Motor neuron (in vitro differentiated cells): ENCODE measurements around the gene KCNJ15. TPM values are rescaled to one million over a fixed set of nuclear protein-coding genes. Genes with fewer than 3 reads are reported as not detected.

ENCODE experiments used
- ATAC-seq, 8 experiments: fragments of 200-7000 bp; cut with Tn5 transposase; replicated peaks in 6 of 8; 2 replicates each; pipeline ENCODE4 v1.8.0; 2021; ENCODE audit warnings: mild to moderate bottlenecking in 8 of 8, moderate library complexity in 8 of 8
- H3K27ac ChIP-seq, 2 donors: fragments of 250-450 bp; sonication (Bioruptor Pico); 2 replicates each; pipeline ENCODE4 v1.9.0; 2021; ENCODE audit warnings: antibody characterized with exemption in 2 of 2, mild to moderate bottlenecking in 2 of 2, moderate library complexity in 1 of 2
- H3K4me1 ChIP-seq, 2 donors: fragments of 250-450 bp; sonication (Bioruptor Pico); replicated peaks in 1 of 2; 2 replicates each; pipeline ENCODE4 v1.6.1; 2021; ENCODE audit warnings: antibody characterized with exemption in 2 of 2, mild to moderate bottlenecking in 2 of 2, moderate library complexity in 1 of 2
- H3K4me3 ChIP-seq, 5 donors: fragments of 250-450 bp; sonication (Bioruptor Pico); 2 replicates each; pipeline ENCODE4 v1.9.0; 2021; ENCODE audit warnings: antibody characterized with exemption in 5 of 5, mild to moderate bottlenecking in 5 of 5, moderate library complexity in 4 of 5
- WGBS, 10 experiments: fragments of 450-650 bp; shearing (Covaris generic); methylation state at CpG; one replicate each; pipeline ENCODE4 v1.0.0; 2022; 5-methylcytosine and 5-hydroxymethylcytosine counted together
- in situ Hi-C, 9 experiments: fragments of 400-800 bp; cut with MboI; loops; one replicate each; pipeline ENCODE4 v1.15.0; 2021; ENCODE audit warnings: low sequenced_read_pairs in 9 of 9, low pct_unique_long_range_greater_than_20kb in 2 of 9; ENCODE audit not compliant: unreplicated experiment in 9 of 9
- total RNA-seq, 8 experiments: library from RNA; unstranded; fragments of 300-600 nt; gene quantifications; 2 replicates each; pipeline versions ENCODE4 v1.2.3 to v1.2.4, GENCODE V29; 2022

KCNJ15 gene
- 1 to 10 TPM in 1 of 8 experiments, under 1 TPM in 5, not detected in 2; 0.14 to 1.6 (median 0.34) TPM for total RNA-seq

DNA sequence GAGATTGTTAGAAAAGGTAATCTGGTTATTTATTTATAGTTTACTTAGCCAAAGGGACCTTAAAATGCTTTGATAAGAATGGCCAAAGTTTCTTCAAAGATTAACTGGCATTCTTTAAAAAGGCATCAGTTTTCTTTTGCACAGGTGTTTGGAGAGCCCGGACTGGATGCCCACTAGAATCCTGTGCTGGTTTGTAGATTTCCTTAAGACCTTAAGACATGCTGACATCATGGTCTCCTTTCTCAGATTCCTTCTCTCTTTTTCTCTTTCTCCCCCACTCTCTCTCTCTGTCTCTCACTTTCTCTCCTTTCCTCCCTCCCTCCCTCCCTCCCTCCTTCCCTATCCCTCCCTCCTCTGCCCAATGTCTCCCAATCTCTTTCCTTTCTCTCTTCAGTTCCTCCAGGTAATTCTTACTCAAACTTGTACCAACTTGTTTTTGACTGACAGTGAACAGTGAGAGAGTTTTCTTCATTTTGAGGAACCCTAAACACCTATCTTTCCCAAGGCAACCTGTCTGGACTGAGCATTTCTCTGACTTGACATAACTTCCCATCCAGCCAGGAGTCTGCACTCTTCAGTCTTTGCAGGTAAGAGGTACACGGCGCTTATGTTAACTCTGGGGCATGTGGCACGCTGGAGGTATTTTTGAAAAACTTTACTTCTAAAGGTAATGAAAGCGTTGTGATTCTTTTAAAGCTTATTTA, at the start of gene KCNJ15:
TSS of gene KCNJ15 (plus strand) at position 393 of the 704 bp plus-strand sequence. CDS start 42,271 bp downstream, outside the sequence.
- H3K4me1 ChIP-seq: no peaks in the 10 kb centered on the region
- WGBS, 10 experiments: 0 to 92% (median 71%) methylated on average over 1 to 5 of the region's 5 CpGs; no CpG with 5 or more reads in 2 of the 10 experiments
- in situ Hi-C loops: no loop called here
- H3K4me3 ChIP-seq: no peak within 1 kb of the TSS
- no peak within 1 kb of the TSS for H3K27ac ChIP-seq
- ATAC-seq: no peak

DNA sequence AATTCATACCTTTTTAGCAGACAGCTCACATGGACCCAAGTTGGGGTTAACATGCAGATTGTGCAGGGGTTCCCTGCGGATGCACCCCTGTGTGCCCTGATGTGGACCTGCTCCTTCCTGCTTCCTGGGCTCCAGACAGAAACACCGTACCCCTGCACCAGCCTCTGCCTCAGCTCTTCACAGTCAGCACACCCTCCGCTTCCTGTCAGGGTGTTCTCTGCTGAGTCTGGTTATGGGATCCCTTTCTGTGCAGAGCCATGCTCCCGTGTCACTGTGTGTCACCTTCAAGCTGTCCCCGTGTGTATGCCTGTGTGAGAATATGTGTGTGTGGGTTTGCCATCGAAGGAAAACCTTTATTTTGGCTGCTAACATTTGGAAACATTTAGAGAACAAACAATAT, 48.7 kb upstream of the KCNJ15 start:
- Histone ChIP-seq H3K4me1 (no peaks in the 10 kb centered on the region), H3K27ac (no peak overlapping the region), H3K4me3 (no peak overlapping the region)
- in situ Hi-C loops: no loop called here
- WGBS, 10 experiments: 0 to 84% (median 61%) methylated on average over 1 to 6 of the region's 6 CpGs; no CpG with 5 or more reads in 1 of the 10 experiments
- ATAC-seq: no peak

DNA sequence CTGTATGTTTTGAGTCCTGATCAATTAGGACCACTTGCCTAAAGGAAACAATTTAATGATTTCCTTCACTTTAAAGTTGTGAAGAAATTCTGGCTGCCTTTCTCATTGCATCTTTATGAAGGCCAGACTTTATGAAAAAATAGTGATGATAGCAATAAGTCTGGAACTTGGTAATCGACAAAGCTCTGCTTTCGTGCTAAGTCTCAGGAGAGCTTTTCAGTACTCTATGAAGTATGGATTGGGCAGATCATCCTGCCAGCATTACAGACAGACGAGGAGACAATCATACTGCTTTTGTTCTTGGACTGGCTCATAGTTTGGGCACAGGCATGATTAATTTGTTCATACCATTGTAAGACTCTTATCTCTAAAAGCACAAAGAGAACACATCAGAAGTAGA, 45.5 kb upstream of the KCNJ15 start:
- Histone ChIP-seq H3K27ac (no peak overlapping the region), H3K4me3 (no peak overlapping the region), H3K4me1 (no peaks in the 10 kb centered on the region)
- no peak for ATAC-seq
- in situ Hi-C loops: no loop called here
- 35 to 86% (median 71%) methylated on average over 1 to 3 of the region's 3 CpGs; no CpG with 5 or more reads in 1 of the 10 experiments for WGBS, 10 experiments

DNA sequence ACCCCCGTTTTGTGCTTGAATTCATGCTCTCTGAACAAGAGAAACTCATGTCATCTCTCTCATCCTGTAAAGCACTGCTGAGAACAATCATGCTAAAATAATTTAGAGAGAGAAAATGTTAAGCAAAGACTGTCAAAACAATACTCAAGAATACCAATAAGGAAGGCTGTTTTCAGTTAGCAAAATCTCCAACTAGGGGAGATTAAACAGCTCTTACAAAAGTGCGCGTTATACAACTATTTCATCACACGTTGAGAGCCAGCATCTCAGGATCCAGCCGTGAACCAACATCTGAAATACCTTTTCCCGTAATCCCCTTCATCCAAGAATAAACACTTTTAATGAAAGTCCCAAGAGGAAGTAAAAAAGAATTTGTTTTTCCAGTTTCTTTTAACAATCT, 44.1 kb upstream of the KCNJ15 start:
- WGBS, 10 experiments: 39 to 100% (median 74%) methylated on average over 1 to 6 of the region's 6 CpGs
- Histone ChIP-seq H3K27ac (no peak overlapping the region), H3K4me1 (no peaks in the 10 kb centered on the region), H3K4me3 (no peak overlapping the region)
- in situ Hi-C loops: no loop called here
- no peak for ATAC-seq

DNA sequence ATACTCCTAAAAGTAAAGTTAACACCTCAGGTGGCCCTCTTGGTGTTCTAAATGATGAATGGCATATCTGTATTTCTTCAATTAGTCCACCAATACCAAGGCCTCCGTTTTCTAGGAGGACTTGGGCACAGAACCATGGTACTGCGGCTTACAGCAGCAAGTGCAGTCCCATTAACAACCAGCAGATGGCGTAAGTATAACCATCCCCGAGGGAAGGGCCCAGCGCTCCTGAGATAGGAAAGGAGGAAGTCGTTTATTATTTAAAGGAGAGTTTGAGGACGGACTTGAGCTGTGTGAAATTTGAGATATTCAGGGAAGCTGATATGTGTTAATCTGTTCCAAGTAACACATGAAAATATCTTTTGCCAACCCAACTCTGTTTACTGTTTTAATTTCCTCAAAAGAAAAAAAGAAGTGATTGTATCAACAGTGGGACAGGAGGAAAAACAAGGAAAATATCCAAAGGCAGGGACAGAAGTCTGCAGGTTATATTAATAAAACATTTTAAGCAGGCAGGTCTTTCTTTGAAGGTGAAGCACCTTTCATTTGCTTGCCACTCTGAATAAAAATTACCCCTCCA, 37.7 kb upstream of the KCNJ15 start:
- WGBS, 10 experiments: 0 to 28% (median 11%) methylated on average over 2 to 6 of the region's 7 CpGs; no CpG with 5 or more reads in 2 of the 10 experiments
- in situ Hi-C loops: no loop called here
- peak in 4 of 8 experiments; percentile 37 to 95 (median 90) for ATAC-seq

DNA sequence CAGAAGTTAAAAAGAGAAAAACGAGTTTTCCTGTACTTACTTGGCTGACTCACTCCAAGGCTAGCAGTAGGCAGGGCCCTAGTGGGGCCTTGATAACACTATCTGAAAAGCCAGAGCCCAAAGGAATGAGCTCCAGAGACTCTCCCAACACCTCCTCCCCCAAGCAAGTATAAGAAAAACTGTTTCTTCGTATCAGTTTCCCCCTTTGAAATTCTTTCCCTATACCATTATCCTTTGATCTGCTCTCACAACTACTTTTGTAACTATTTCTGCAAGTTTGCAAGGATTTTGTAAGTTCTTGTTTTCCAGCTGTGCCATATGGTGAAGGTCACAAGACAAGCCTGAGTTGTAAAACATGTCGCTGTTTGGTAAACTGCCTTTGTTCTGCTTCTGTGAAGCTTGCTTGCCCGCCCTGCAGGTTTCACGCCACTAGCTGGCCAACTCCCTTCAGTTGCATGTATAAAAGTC, 36.5 kb upstream of the KCNJ15 start:
- 32 to 100% (median 69%) methylated on average over 1 to 5 of the region's 5 CpGs; no CpG with 5 or more reads in 1 of the 10 experiments for WGBS, 10 experiments
- Histone ChIP-seq H3K27ac (no peak overlapping the region), H3K4me3 (no peak overlapping the region), H3K4me1 (no peaks in the 10 kb centered on the region)
- ATAC-seq: no peak
- in situ Hi-C loops: no loop called here

More for the DNA sequence above, 37.7 kb upstream of the KCNJ15 start:
- Histone ChIP-seq H3K27ac (no peak overlapping the region), H3K4me1 (no peaks in the 10 kb centered on the region), H3K4me3 (no peak overlapping the region)

DNA sequence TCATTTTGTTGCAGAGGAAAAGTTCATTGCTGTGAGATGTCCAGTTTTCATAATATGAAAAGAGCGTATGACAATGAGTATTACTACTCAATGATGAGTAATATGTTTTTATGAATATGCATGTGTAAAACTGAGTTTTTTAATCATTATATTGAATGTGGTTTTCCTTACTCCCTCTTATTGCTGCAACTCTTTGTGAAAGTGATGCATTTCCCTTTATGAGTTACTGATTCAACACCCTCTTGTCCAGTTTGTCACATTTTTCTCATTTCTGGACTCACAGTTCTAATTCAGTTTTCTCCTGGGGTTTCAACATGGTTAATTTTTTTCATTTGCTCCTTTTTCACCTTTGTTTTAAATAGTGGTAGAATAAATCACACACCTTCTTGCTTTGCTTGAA, 35.2 kb upstream of the KCNJ15 start:
- no peaks in the 10 kb centered on the region for H3K4me1 ChIP-seq
- peak in 1 of 8 experiments; percentile 50 for ATAC-seq
- in situ Hi-C loops: no loop called here
- H3K27ac ChIP-seq: no peak overlapping the region
- WGBS, 10 experiments: 0 to 67% (median 38%) methylated on average over 1 of the region's 1 CpG; no CpG with 5 or more reads in 3 of the 10 experiments
- no peak overlapping the region for H3K4me3 ChIP-seq

DNA sequence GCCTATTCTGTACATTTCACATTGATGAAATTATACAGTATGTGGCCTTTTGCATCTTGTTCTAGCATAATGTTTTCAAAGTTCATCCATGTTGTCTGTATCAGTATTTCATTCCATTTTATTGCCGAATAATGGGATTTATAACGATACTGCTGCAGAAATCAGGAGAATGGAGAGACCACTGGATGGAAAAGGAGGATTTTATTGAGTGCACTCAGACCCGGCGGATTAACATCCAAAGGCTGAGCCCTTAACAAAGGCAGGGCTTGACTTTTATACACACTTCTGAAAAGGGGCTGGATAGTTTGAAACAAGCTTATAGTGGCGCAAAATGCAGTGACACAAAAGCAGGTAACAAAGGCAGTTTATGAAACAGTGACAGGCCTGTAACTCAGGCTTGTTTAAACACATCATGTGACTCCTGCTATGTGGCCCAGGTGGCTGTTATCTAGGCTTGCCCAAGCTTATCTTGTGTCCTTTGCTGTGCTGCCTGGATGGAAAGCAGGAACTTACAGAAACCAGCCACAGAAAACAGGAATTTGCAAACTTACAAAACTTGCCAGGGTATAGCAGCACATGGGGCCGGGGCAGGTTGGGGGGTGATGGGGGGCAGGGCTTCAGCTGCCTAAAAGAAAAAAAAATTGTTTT, 32.8 kb upstream of the KCNJ15 start:
- WGBS, 10 experiments: 83 to 100% (median 95%) methylated on average over 1 to 5 of the region's 6 CpGs; no CpG with 5 or more reads in 1 of the 10 experiments
- Histone ChIP-seq H3K4me1 (no peaks in the 10 kb centered on the region), H3K27ac (no peak overlapping the region), H3K4me3 (no peak overlapping the region)
- ATAC-seq: no peak
- in situ Hi-C loops: no loop called here

DNA sequence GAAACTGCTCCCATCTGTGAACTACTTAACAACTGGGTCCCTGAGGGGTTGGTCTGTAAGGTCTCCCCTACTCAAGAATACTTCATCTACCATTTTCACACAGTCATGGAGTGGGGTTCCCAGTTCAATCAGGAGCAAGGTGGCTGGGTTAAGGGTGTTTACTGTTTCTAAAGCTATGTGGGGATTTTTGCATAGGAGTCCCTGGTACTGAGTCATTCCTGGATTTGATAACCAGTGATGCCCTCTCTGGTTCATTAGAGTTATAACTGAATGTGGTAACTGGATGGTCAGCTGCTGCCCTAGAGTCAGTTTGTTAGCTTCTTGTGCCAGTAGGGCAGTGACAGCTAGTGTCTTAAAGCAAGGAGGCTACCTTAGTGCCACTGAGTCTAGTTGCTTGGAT, 29.4 kb upstream of the KCNJ15 start:
- Histone ChIP-seq H3K4me1 (no peaks in the 10 kb centered on the region), H3K4me3 (no peak overlapping the region), H3K27ac (no peak overlapping the region)
- in situ Hi-C loops: loop anchor here in 1 of 9 experiments (25.0 kb wide), 1 partner anchor 110 kb away; no protein-coding TSS in a partner anchor
- no peak for ATAC-seq

DNA sequence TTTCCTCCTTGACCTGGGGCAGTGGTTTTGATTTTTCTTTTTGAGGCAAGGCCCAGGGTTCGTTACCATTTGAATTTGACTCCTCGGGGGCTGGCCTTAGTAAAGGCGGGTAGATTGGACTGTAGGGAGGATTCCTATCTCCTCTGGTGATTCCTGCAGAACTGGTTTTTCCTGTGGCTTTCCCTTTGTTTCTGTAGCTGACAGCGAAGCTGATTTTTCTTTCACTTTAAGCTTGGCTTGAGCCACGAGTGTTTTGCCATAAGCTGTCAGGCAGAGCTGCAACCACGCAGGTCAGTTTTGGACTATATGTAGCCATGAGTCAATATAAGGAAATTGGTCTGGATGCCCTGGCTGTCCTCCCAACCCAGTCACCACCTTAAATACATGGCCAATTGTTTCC, 28.7 kb upstream of the KCNJ15 start:
- ATAC-seq: no peak
- WGBS, 10 experiments: 48 to 90% (median 61%) methylated on average over 1 to 6 of the region's 6 CpGs; no CpG with 5 or more reads in 2 of the 10 experiments
- H3K4me1 ChIP-seq: no peaks in the 10 kb centered on the region

DNA sequence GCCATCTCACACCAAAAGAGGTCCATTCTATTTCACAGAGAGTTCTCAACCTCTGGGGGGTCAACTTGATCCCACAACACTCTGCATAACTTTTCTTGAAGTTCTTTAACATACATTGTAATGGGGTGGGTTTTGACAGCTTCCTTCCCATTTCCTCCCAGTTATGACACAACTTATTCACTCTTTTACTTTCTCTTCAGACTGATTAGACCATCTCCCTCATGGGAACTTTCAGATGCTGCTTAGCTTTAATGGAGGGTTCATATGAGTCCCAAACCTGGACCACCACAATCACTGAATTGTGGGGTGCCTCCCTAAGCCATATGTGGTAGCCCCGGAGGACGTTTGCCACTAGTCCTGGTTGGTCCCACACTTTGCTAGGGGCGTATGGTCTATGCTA, 28.3 kb upstream of the KCNJ15 start:
- H3K4me3 ChIP-seq: no peak overlapping the region
- in situ Hi-C loops: loop anchor here in 1 of 9 experiments (25.0 kb wide), 1 partner anchor 109 kb away; no protein-coding TSS in a partner anchor
- WGBS, 10 experiments: 60 to 81% methylated on average over 1 to 3 of the region's 3 CpGs; no CpG with 5 or more reads in 8 of the 10 experiments
- no peaks in the 10 kb centered on the region for H3K4me1 ChIP-seq
- ATAC-seq: no peak
- no peak overlapping the region for H3K27ac ChIP-seq

More for the DNA sequence above, 28.7 kb upstream of the KCNJ15 start:
- H3K27ac ChIP-seq: no peak overlapping the region
- in situ Hi-C loops: loop anchor here in 1 of 9 experiments (25.0 kb wide), 1 partner anchor 109 kb away; no protein-coding TSS in a partner anchor
- H3K4me3 ChIP-seq: no peak overlapping the region

DNA sequence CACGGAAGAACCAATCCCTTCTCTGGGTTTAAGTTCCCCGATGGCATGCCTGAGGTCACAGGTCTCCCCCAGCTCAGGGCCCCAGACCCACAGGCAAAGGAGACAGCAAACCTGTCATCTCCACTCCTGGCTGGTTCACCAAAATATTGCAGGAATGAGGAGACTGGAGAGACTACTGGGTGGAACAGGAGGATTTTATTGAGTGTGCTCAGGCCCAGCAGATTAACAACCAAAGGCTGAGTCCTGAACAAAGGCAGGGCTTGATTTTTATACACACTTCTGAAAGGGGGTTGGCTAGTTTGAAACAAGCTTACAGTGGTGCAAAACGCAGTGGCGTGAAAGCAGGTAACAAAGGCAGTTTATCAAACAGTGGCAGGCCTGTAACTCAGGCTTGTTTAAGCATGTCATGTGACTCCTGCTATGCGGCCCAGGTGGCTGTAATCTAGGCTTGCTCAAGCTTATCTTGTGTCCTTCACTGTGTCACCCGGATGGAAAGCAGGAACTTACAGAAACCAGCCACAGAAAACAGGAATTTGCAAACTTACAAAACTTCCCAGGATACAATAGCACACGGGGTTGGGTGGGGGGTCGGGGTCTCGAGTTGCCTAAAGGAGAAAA, 27.4 kb upstream of the KCNJ15 start:
- in situ Hi-C loops: loop anchor here in 1 of 9 experiments (25.0 kb wide), 1 partner anchor 108 kb away; no protein-coding TSS in a partner anchor
- no peak for ATAC-seq
- no peak overlapping the region for H3K27ac ChIP-seq
- no peak overlapping the region for H3K4me3 ChIP-seq
- H3K4me1 ChIP-seq: no peaks in the 10 kb centered on the region
- 70 to 91% (median 83%) methylated on average over 3 to 8 of the region's 9 CpGs; no CpG with 5 or more reads in 3 of the 10 experiments for WGBS, 10 experiments
